Tibial artery (tissue), 4 donors: ENCODE measurements around the gene TNS4.

ENCODE experiments used
- DNase-seq, 2 donors: peaks; one replicate each; pipeline ENCODE4 v3.0.0-alpha.2; 2019
- H3K27ac ChIP-seq, 2 donors: fragments of 200-600 bp; sonication (generic) in 1 of 2; 1 replicate in 1 of 2; 2 replicates in 1 of 2; pipeline ENCODE4 v1.5.1; 2018 to 2019; ENCODE audit warnings: mild to moderate bottlenecking in 1 of 2
- H3K27me3 ChIP-seq, 2 donors: fragments of 200-600 bp; sonication (generic) in 1 of 2; one replicate each; pipeline versions ENCODE4 v1.5.1 to v1.6.0; 2016 to 2019
- H3K36me3 ChIP-seq, 3 donors: fragments of 200-600 bp; sonication (generic) in 2 of 3; one replicate each; pipeline ENCODE4 v1.5.1; 2016 to 2019; ENCODE audit warnings: mild to moderate bottlenecking in 2 of 3
- H3K4me1 ChIP-seq, 4 donors: fragments of 200-600 bp; sonication (generic) in 2 of 4; 1 replicate in 3 of 4; 2 replicates in 1 of 4; pipeline ENCODE4 v1.5.1; 2016 to 2019
- H3K4me3 ChIP-seq, 2 donors: fragments of 200-600 bp; sonication (generic) in 1 of 2; 1 replicate in 1 of 2; 2 replicates in 1 of 2; pipeline ENCODE4 v1.5.1; 2018 to 2019; ENCODE audit warnings: mild to moderate bottlenecking in 2 of 2
- H3K9me3 ChIP-seq, 3 donors: fragments of 200-600 bp; sonication (generic) in 1 of 3; one replicate each; pipeline ENCODE4 v1.5.1; 2016 to 2019
- intact Hi-C: fragments of 100-400 bp; cut with DNase I; formaldehyde crosslinking; loops from one replicate; pipeline ENCODE4 v1.15.0; 2023; ENCODE audit warnings: low total_unique reads
- TF ChIP-seq, protein P1 (sequence below), 2 experiments: fragments of 200-600 bp in 1 of 2; fragments of 450-650 bp in 1 of 2; IDR thresholded peaks; one replicate each; pipeline ENCODE4 v1.5.1; 2017 to 2019; ENCODE audit warnings: antibody characterized with exemption in 2 of 2, mild to moderate bottlenecking in 1 of 2, moderate library complexity in 1 of 2

TNS4 gene

GRCh38 chr17:40459636-40460603 is 41.5 kb downstream of the TNS4 start:
- peaks cover 3 to 46% (median 34%) of the 10 kb centered on the region in 4 donors for H3K4me1 ChIP-seq
- TF ChIP-seq, protein P1, sequence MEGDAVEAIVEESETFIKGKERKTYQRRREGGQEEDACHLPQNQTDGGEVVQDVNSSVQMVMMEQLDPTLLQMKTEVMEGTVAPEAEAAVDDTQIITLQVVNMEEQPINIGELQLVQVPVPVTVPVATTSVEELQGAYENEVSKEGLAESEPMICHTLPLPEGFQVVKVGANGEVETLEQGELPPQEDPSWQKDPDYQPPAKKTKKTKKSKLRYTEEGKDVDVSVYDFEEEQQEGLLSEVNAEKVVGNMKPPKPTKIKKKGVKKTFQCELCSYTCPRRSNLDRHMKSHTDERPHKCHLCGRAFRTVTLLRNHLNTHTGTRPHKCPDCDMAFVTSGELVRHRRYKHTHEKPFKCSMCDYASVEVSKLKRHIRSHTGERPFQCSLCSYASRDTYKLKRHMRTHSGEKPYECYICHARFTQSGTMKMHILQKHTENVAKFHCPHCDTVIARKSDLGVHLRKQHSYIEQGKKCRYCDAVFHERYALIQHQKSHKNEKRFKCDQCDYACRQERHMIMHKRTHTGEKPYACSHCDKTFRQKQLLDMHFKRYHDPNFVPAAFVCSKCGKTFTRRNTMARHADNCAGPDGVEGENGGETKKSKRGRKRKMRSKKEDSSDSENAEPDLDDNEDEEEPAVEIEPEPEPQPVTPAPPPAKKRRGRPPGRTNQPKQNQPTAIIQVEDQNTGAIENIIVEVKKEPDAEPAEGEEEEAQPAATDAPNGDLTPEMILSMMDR (IDR thresholded peaks at IDR 0.05): no peak
- H3K36me3 ChIP-seq: peaks cover 0 to 26% (median 19%) of the 10 kb centered on the region in 3 donors
- no peak overlapping the region for H3K4me3 ChIP-seq
- no peak for DNase-seq
- H3K27me3 ChIP-seq: peaks cover 0 to 7% of the 10 kb centered on the region in 2 donors
- no peak overlapping the region for H3K27ac ChIP-seq
- intact Hi-C loops: no loop called here
- H3K9me3 ChIP-seq: no peaks in the 10 kb centered on the region

DNA sequence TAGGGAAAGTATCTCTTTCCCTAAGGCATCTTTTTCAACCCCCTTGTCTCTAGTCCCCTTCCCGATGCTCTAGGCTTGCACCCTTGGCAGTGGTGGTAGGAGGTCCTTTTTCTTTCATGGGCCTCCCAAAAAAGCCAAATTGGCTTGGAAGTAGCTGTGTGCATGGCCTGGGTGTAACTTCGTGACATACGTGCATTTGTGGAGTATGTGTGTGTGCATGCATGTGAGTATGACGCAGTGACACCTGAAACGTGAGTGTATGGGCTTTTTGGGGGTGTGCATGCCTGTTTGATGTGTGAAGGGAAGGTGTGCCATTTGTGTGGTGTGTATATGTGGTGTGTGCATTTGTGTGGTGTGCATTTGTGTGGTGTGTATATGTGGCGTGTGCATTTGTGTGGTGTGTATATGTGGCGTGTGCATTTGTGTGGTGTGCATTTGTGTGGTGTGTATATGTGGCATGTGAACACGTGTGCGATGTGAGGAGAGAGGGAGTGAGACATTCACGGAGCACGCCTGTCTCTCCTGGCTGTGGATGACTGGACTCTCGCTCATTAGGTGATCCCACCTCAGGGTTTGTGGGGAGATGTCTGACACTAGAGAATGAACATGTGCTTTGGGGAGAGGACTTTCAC is 42.5 kb downstream of the TNS4 start:
- Histone ChIP-seq H3K27ac (no peak overlapping the region), H3K36me3 (peaks cover 0 to 36% (median 28%) of the 10 kb centered on the region in 3 donors), H3K27me3 (peaks cover 0 to 7% of the 10 kb centered on the region in 2 donors), H3K4me1 (peaks cover 3 to 46% (median 34%) of the 10 kb centered on the region in 4 donors), H3K4me3 (no peak overlapping the region), H3K9me3 (no peaks in the 10 kb centered on the region)
- DNase-seq: no peak
- intact Hi-C loops: no loop called here
- TF ChIP-seq, protein P1 (IDR thresholded peaks at IDR 0.05): no peak

DNA sequence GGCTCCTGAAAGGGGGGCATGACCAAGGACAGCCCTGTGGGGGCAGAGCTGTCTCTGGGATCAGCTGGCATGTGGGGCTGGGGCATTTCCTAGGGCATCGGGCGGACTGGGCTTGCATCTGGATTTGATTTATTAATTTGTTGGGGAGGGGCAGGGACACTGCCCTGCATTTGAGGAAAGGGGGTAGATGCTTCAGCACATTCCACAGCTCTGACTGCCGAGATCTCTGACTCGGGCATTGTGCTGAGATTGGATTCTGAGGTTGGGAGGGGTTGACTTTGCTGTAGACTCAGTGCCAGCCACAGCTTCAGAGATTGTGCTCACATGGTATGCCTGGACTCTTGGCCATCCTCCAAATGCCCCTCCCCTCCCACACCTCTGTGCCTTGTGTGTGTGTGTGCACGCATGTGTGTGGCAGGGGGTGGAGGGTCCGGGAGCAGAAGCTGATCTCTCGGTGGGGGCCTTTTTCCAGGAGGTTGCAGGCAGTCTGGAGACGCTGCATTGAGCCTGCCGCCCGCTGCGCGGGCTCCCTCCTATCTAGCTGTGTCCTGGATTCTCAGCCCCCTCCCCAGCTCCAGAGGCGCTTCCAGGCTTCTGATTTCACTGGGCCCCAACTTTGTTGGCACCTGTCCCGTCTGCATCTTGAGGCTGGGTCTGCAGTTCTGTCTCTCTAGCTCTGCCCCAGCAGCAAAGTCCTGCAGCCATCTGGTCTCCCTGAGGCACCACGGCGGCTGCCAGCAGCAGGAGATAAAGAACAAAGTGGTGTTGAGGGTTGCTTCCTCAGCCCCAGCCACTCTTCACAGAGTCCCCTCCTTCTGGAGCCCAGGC is 43.2 kb downstream of the TNS4 start:
- intact Hi-C loops: no loop called here
- Histone ChIP-seq H3K27me3 (peaks cover 0 to 7% of the 10 kb centered on the region in 2 donors), H3K4me3 (no peak overlapping the region), H3K27ac (peak overlapping the region; percentile 68 to 74), H3K4me1 (peaks cover 3 to 46% (median 33%) of the 10 kb centered on the region in 4 donors), H3K36me3 (peaks cover 0 to 44% (median 36%) of the 10 kb centered on the region in 3 donors), H3K9me3 (no peaks in the 10 kb centered on the region)
- no peak for DNase-seq
- TF ChIP-seq, protein P1 (IDR thresholded peaks at IDR 0.05): no peak

- H3K27me3 ChIP-seq: peaks cover 0 to under 1% of the 10 kb centered on the region in 2 donors
- H3K4me1 ChIP-seq: peaks cover 3 to 55% (median 37%) of the 10 kb centered on the region in 4 donors
- no peak for DNase-seq
- TF ChIP-seq, protein P1 (IDR thresholded peaks at IDR 0.05): no peak
- peak overlapping the region; percentile 68 to 74 for H3K27ac ChIP-seq
- H3K4me3 ChIP-seq: no peak overlapping the region
- intact Hi-C loops: no loop called here
- peaks cover 0 to 51% (median 43%) of the 10 kb centered on the region in 3 donors for H3K36me3 ChIP-seq
- no peaks in the 10 kb centered on the region for H3K9me3 ChIP-seq
These were observed 44.1 kb downstream of the TNS4 start for GRCh38 chr17:40457369-40457768.

GRCh38 chr17:40456396-40456951 is 44.9 kb downstream of the TNS4 start:
- TF ChIP-seq, protein P1 (IDR thresholded peaks at IDR 0.05): no peak
- H3K4me3 ChIP-seq: no peak overlapping the region
- intact Hi-C loops: no loop called here
- H3K27ac ChIP-seq: peak overlapping the region; percentile 68 to 74
- H3K4me1 ChIP-seq: peaks cover 3 to 64% (median 46%) of the 10 kb centered on the region in 4 donors
- no peaks in the 10 kb centered on the region for H3K9me3 ChIP-seq
- peak in 1 of 2 donors; percentile 84 for DNase-seq
- H3K36me3 ChIP-seq: peaks cover 0 to 51% (median 43%) of the 10 kb centered on the region in 3 donors
- H3K27me3 ChIP-seq: no peaks in the 10 kb centered on the region
